ENCODE data around the gene RWDD4.

Gene RWDD4

GRCh38 chr4:183599284-183599683 lies 59.7 kb downstream of the RWDD4 start:
- no peak for DNase-seq

- DNase-seq = no peak
Measured at GRCh38 chr4:183596067-183596757, 62.8 kb downstream of the RWDD4 start.

- DNase-seq = no peak
Measured at GRCh38 chr4:183594823-183595222, 64.2 kb downstream of the RWDD4 start.

GRCh38 chr4:183591301-183591700 lies 67.7 kb downstream of the RWDD4 start:
- DNase-seq = no peak
